IPS DF 6.9 (cell line): ENCODE results near the gene TECTB.

ENCODE experiments used
- DNase-seq: peaks from one replicate; pipeline ENCODE4 v3.0.0-alpha.2; 2013; ENCODE audit warnings: low read depth, low spot score
- H3K27ac ChIP-seq: one replicate; pipeline ENCODE4 v1.5.1; 2013; ENCODE audit warnings: low read length, control low read depth
- H3K27me3 ChIP-seq: 2 replicates; pipeline ENCODE4 v1.6.1; 2013; ENCODE audit warnings: mild to moderate bottlenecking, low read length; ENCODE audit not compliant: control insufficient read depth, insufficient read depth
- H3K36me3 ChIP-seq: 2 replicates; pipeline ENCODE4 v1.6.1; 2013; ENCODE audit warnings: low read length; ENCODE audit not compliant: control insufficient read depth, insufficient read depth
- H3K4me1 ChIP-seq: 2 replicates; pipeline ENCODE4 v1.6.1; 2013; ENCODE audit warnings: low read length; ENCODE audit not compliant: control insufficient read depth, insufficient read depth
- H3K4me3 ChIP-seq: 2 replicates; pipeline ENCODE4 v1.5.1; 2013; ENCODE audit warnings: mild to moderate bottlenecking, low read length
- H3K9me3 ChIP-seq: 2 replicates; pipeline ENCODE4 v1.6.1; 2013; ENCODE audit warnings: low read length, inconsistent platforms; ENCODE audit not compliant: control insufficient read depth, insufficient read depth
- WGBS: extraction: QIAGEN DNeasy Blood & Tissue Kit; methylation state at CpG from one replicate; pipeline ENCODE4 v1.1.7; 2013; ENCODE audit warnings: mixed read lengths, missing lambda C conversion rate; ENCODE audit not compliant: insufficient read length, insufficient coverage; 5-methylcytosine and 5-hydroxymethylcytosine counted together

TECTB gene

GRCh38 chr10:112283100-112283499 is at the start of gene TECTB:
Gene TECTB, plus strand, starts transcription at chr10:112283400. Its CDS starts 335 bp downstream, at chr10:112283735.
- Histone ChIP-seq H3K9me3 (no peaks in the 10 kb centered on the region; the same call in 1 of the 2 replicates), H3K36me3 (no peaks in the 10 kb centered on the region), H3K4me1 (peaks cover 2% of the 10 kb centered on the region), H3K27ac (no peak within 1 kb of the TSS), H3K4me3 (no peak within 1 kb of the TSS), H3K27me3 (no peaks in the 10 kb centered on the region)
- no CpG with 5 or more reads among the region's 6 CpGs for WGBS
- DNase-seq = no peak

DNA sequence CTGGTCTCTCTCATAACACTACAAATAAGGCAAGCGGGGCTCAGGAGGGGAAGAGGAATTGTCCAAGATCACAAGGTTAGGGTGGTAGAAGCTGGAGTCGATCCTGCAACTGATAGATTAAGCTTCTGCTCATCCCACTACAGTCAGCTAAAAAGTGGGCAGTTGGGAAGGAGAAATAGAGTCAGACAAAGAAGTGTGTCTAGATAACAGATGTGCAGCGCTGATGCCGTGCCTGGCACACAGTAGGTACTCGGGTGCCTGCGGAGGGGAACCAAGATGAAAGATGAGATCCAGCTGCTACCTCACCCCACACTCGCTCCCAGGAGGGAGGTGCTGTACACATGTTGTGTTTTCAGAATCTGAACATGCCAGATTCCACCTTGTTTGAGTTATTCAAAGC is 48.1 kb upstream of the TECTB start:
- Histone ChIP-seq H3K4me3 (no peak overlapping the region), H3K9me3 (no peaks in the 10 kb centered on the region), H3K27ac (no peak overlapping the region), H3K36me3 (no peaks in the 10 kb centered on the region), H3K4me1 (peaks cover 1% of the 10 kb centered on the region; the same call in 1 of the 2 replicates), H3K27me3 (no peaks in the 10 kb centered on the region)
- DNase-seq = no peak
- WGBS = no CpG with 5 or more reads among the region's 7 CpGs

DNA sequence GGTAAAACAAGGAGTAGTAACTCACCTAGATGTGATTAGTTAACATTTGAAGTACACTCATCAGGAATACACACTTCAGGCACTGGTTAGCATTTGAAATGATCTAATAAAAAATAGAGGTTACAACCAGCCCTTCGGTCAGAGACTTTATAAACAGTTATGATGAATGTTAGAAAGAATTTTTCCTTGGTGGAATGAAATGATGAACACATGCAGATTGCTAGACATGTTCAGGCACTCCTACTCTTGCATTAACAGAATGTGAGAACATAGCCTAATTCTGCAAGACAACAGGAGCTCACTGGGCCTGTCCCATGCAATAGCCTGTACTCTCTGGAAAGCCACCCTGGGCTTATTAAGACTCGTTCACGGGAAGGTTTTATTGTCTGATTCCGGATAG is 47.3 kb upstream of the TECTB start:
- Histone ChIP-seq H3K4me3 (no peak overlapping the region), H3K36me3 (no peaks in the 10 kb centered on the region), H3K9me3 (no peaks in the 10 kb centered on the region), H3K27ac (no peak overlapping the region), H3K4me1 (peaks cover 1% of the 10 kb centered on the region; the same call in 1 of the 2 replicates), H3K27me3 (no peaks in the 10 kb centered on the region)
- no peak for DNase-seq
- no CpG with 5 or more reads among the region's 4 CpGs for whole genome bisulfite sequencing

- DNase-seq = no peak
- peaks cover 1% of the 10 kb centered on the region; the same call in 1 of the 2 replicates for H3K4me1 ChIP-seq
- no peaks in the 10 kb centered on the region for H3K36me3 ChIP-seq
- WGBS = no CpG with 5 or more reads among the region's 3 CpGs
- no peak overlapping the region for H3K4me3 ChIP-seq
- no peak overlapping the region for H3K27ac ChIP-seq
- H3K9me3 ChIP-seq = no peaks in the 10 kb centered on the region
- no peaks in the 10 kb centered on the region for H3K27me3 ChIP-seq
Observed at GRCh38 chr10:112236486-112236885, 46.7 kb upstream of the TECTB start.

DNA sequence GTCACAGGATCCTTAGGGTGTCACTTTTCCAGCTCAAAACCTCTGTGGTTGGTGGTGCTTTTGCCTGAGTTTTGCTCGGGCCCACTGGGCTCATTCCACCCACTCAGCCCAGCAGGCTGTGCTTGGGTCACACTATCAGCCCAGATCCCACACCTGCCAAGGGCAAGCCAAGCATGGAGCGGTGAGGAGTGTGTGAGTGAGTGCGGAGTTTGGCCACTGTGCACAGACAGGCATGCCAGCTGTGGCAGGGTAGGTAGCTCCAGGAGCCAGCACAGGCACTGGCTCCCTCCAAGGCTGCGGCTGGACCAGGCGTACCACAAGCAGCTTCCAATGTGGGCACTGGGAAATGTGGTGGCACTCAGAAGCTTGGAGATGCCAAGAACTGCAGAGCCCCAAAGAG is 43.9 kb upstream of the TECTB start:
- Histone ChIP-seq H3K4me3 (no peak overlapping the region), H3K27me3 (no peaks in the 10 kb centered on the region), H3K36me3 (no peaks in the 10 kb centered on the region), H3K27ac (no peak overlapping the region), H3K4me1 (peaks cover 1% of the 10 kb centered on the region; the same call in 1 of the 2 replicates), H3K9me3 (no peaks in the 10 kb centered on the region)
- no peak for DNase-seq
- no CpG with 5 or more reads among the region's 5 CpGs for WGBS

DNA sequence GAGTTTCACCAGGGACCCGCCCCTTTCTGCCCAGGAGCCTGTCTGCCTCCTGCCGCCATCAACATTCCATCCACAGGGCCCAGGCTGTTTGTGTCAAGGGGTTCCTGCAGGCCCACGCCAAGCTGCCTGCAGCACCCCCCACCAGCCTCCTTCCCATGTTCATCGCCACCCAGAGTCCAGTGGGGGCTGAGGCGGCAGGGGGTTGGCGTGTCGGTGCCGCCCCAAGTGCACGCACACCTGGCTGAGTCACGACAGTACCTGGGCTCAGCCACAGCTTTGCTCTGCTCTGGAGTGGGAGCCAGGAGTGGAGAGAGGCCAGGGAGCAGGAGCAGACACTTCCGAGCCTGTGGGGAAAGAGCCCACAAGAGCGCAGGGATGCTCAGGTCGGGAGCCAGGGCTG is 42.8 kb upstream of the TECTB start:
- no peak overlapping the region for H3K27ac ChIP-seq
- no peaks in the 10 kb centered on the region for H3K27me3 ChIP-seq
- no peaks in the 10 kb centered on the region for H3K9me3 ChIP-seq
- no peaks in the 10 kb centered on the region for H3K4me1 ChIP-seq
- no peak for DNase-seq
- H3K4me3 ChIP-seq = no peak overlapping the region
- no peaks in the 10 kb centered on the region for H3K36me3 ChIP-seq
- WGBS = no CpG with 5 or more reads among the region's 13 CpGs

- no peaks in the 10 kb centered on the region for H3K27me3 ChIP-seq
- no peak for DNase-seq
- H3K27ac ChIP-seq = no peak overlapping the region
- no peaks in the 10 kb centered on the region for H3K4me1 ChIP-seq
- H3K9me3 ChIP-seq = no peaks in the 10 kb centered on the region
- H3K36me3 ChIP-seq = no peaks in the 10 kb centered on the region
- WGBS = no CpG with 5 or more reads among the region's 2 CpGs
- no peak overlapping the region for H3K4me3 ChIP-seq
Observed at GRCh38 chr10:112241651-112242341, 41.4 kb upstream of the TECTB start.

DNA sequence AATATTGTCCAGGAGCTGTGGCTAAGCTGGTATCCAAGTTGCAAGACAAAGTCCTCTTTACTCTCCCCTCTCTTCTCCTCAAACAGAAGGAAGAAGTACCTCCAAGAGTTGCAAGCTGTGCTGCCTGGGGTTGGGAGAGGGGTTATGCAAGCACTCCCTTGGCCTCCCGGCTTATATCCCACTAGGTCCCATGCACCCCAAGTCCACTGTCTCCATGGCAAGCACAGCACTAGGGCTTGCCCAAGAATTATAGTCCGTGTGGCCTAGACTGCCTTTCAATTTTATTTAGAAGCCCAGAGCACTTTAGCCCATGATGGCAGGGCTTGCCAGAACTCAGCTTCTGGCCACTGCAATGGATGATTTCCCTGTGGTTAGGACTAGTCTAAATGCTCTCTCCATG is 40.4 kb upstream of the TECTB start:
- Histone ChIP-seq H3K27ac (no peak overlapping the region), H3K27me3 (no peaks in the 10 kb centered on the region), H3K36me3 (no peaks in the 10 kb centered on the region), H3K4me1 (no peaks in the 10 kb centered on the region), H3K4me3 (no peak overlapping the region), H3K9me3 (no peaks in the 10 kb centered on the region)
- no peak for DNase-seq
- WGBS = no CpG with 5 or more reads among the region's 2 CpGs

DNA sequence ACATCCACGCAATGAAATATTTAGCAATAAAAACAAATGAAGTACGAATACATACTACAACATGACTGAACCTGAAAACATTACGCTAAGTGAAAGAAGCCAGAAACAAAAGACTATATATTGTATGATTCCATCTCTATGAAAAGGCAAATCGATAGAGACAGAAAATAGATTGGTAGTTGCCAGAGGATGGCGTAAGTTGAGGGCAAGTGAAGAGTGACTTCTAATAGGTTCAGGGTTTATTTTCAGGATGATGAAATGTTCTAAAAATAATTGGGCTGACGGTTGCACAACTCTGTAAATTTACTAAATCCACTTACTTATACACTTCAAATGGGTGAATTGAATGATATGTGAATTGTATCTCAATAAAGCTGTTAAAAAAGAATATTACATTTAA is 39.5 kb upstream of the TECTB start:
- no peak overlapping the region for H3K27ac ChIP-seq
- H3K4me3 ChIP-seq = no peak overlapping the region
- no CpG with 5 or more reads among the region's 6 CpGs for WGBS
- no peaks in the 10 kb centered on the region for H3K27me3 ChIP-seq
- no peaks in the 10 kb centered on the region for H3K9me3 ChIP-seq
- no peak for DNase-seq
- no peaks in the 10 kb centered on the region for H3K36me3 ChIP-seq
- no peaks in the 10 kb centered on the region for H3K4me1 ChIP-seq

GRCh38 chr10:112244197-112244596 is 39.0 kb upstream of the TECTB start:
- no peaks in the 10 kb centered on the region for H3K4me1 ChIP-seq
- H3K27ac ChIP-seq = no peak overlapping the region
- no peaks in the 10 kb centered on the region for H3K36me3 ChIP-seq
- DNase-seq = no peak
- no peak overlapping the region for H3K4me3 ChIP-seq
- H3K27me3 ChIP-seq = no peaks in the 10 kb centered on the region
- no peaks in the 10 kb centered on the region for H3K9me3 ChIP-seq
- no CpG with 5 or more reads among the region's 2 CpGs for WGBS

GRCh38 chr10:112247791-112248190 is 35.4 kb upstream of the TECTB start:
- H3K27ac ChIP-seq = no peak overlapping the region
- H3K27me3 ChIP-seq = no peaks in the 10 kb centered on the region
- H3K4me1 ChIP-seq = no peaks in the 10 kb centered on the region
- no peaks in the 10 kb centered on the region for H3K9me3 ChIP-seq
- H3K36me3 ChIP-seq = no peaks in the 10 kb centered on the region
- no peak for DNase-seq
- H3K4me3 ChIP-seq = no peak overlapping the region
- WGBS = no CpG with 5 or more reads among the region's 2 CpGs
